Caki2 (cell line): ENCODE measurements around the gene PDGFD. TPM values are rescaled to one million over a fixed set of nuclear protein-coding genes. Genes with fewer than 3 reads are reported as not detected.
A peak's percentile ranks its signal among the peaks of the same experiment; 100 is the strongest.

Source experiments
- DNase-seq: peaks from one replicate; pipeline ENCODE4 v3.0.0-alpha.2; 2015; ENCODE audit warnings: low read depth
- in situ Hi-C: cut with HindIII; loops from 2 replicates; pipeline ENCODE4 v1.10.0; 2016; ENCODE audit warnings: low sequenced_read_pairs, low pct_unique_long_range_greater_than_20kb, mixed read lengths
- total RNA-seq: library from RNA; depleted of rRNA; stranded (reverse); fragments of >200 nt; shearing (Covaris generic); gene quantifications from 2 replicates; pipeline ENCODE4 v1.2.3, GENCODE V29; 2014; ENCODE audit warnings: low replicate concordance; rRNA removed

PDGFD gene
- 8.6 and 13.1 TPM in 2 replicates for total RNA-seq

GRCh38 chr11:104164028-104164520 lies at the start of gene PDGFD:
TSS of gene PDGFD (minus strand) at chr11:104164147.
- peak; percentile 80 for DNase-seq
- in situ Hi-C loops: no loop called here

GRCh38 chr11:104206936-104207335 lies 43.0 kb upstream of the PDGFD start:
- in situ Hi-C loops: no loop called here
- no peak for DNase-seq

- in situ Hi-C loops: no loop called here
- no peak for DNase-seq
These were observed 41.9 kb upstream of the PDGFD start for GRCh38 chr11:104205838-104206237.

DNA sequence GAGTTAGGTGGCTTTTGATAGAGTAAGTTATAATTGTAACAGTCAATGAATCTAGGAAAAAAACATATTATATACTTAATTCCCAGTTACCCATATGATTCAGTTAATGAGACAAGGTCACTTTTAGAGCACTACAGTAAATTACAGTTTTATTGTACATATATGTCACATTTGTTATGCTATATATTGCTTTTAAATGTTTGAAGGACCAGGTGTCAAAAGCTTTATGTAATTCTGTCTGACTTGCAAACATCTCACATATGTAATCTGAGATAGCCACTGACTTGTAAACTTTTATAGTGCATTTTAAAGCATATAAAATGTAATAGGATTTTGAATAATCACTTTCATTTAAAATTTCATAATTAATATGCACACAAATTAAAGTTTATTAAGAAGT lies 36.7 kb upstream of the PDGFD start:
- no peak for DNase-seq
- in situ Hi-C loops: no loop called here

DNA sequence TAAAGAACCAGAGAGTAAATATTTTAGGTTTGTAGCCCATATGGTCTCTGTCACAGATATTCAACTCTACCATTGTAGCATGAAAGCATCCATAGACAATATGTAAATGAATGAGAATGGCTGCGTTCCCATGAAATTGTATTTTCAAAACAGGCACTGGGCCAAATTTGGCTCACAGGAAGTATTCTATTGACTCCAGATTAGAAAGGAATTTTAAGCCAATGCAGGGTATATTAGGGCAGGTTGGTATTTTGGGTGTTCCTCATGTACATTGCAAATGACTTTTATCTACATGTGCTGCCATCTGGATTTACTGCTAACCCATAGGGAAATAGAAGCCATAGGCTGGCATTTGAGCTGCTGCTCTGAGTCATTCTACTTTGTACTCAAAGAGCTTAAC lies 35.1 kb upstream of the PDGFD start:
- in situ Hi-C loops: no loop called here

GRCh38 chr11:104198576-104198975 lies 34.6 kb upstream of the PDGFD start:
- in situ Hi-C loops: no loop called here

More for the DNA sequence above, 35.1 kb upstream of the PDGFD start:
- DNase-seq: no peak

GRCh38 chr11:104191124-104191523 lies 27.2 kb upstream of the PDGFD start:
- no peak for DNase-seq
- in situ Hi-C loops: no loop called here

More at GRCh38 chr11:104198576-104198975, 34.6 kb upstream of the PDGFD start:
- DNase-seq: no peak

DNA sequence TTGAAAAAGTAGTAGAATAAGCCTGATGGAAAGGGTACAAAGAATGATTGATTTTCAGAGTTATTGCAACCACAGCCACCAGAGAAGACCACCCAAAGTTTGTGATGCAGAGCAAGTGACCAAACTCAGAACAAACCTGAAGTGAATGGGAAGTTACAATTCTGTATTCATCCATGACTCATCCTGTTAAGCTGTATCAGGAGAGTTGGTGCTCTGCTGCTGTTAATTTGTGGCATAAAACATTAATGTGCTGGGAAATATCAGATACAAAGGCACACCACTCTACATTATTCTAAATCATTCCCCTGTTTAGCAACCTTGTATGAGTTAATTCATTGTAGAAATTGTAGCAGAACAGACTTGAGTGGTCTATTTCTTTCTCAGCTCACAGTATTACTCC lies 19.6 kb upstream of the PDGFD start:
- DNase-seq: no peak
- in situ Hi-C loops: no loop called here

GRCh38 chr11:104175769-104176168 lies 11.8 kb upstream of the PDGFD start:
- no peak for DNase-seq
- in situ Hi-C loops: no loop called here

DNA sequence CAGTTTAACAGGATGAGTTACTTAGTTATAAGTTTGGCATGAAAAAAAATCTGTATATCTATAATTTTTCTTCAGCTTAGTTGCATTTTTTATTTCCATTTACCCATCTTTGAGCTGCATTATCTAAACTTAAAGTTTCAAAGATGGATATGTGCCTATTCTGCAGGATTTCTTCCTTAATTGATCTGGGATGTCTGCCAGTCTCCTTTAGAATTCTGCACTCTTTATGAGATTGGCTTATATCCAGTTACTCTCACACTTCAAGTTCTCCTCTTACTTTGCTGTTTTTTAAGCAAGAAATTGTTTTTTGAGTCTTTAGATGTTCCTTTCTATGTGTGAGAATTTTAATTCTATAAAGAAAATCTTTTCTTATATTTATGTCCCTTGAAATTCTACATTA lies 5.1 kb upstream of the PDGFD start:
- DNase-seq: no peak
- in situ Hi-C loops: no loop called here

- in situ Hi-C loops: no loop called here
- no peak for DNase-seq
These were observed 1.1 kb upstream of the PDGFD start for GRCh38 chr11:104165014-104165413.

GRCh38 chr11:104163100-104164027 lies 583 bp downstream of the PDGFD start:
- in situ Hi-C loops: no loop called here
- DNase-seq: peak; percentile 40

GRCh38 chr11:104161751-104162450 lies 2.0 kb downstream of the PDGFD start:
- in situ Hi-C loops: no loop called here

GRCh38 chr11:104159356-104159755 lies 4.6 kb downstream of the PDGFD start:
- in situ Hi-C loops: no loop called here
- DNase-seq: no peak

More at GRCh38 chr11:104161751-104162450, 2.0 kb downstream of the PDGFD start:
- DNase-seq: no peak

DNA sequence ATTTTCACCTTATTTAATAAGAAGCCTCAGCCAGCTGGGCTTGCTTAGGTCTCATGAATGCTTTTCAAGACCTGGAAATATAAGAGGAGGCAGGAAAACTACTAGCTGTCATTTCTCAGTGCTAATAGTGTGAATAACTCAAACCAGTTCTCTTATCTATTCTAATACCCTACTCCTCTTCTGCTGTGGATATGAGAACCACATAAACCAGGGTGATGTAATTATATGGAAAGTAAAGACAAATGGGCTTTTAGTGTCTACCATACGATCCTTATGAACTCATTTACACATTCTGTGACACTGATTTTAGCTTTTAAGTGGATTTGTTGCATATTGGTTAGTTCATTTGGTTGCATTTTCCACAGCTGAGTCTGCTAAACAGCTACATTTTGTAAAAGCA lies 8.6 kb downstream of the PDGFD start:
- DNase-seq: no peak
- in situ Hi-C loops: no loop called here

DNA sequence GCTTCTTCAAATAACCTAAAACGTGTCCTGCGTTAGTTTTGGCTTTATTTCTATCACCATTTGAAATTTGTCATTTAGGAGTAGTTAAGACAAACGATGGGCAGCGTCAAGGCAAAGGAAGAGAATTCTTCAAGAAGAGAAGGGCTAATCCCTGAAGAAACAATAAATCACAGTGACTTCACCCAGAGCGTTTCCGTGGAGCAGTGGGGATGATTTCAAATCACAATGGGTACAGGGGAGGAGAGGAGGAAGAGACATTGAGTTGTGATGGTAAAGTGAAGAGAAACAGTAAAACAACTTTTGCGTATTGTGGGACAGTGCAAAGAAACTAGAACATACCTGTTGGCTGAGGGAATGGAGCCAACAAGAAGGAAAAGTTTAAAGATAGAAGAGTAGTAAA lies 9.7 kb downstream of the PDGFD start:
- in situ Hi-C loops: no loop called here
- DNase-seq: no peak

DNA sequence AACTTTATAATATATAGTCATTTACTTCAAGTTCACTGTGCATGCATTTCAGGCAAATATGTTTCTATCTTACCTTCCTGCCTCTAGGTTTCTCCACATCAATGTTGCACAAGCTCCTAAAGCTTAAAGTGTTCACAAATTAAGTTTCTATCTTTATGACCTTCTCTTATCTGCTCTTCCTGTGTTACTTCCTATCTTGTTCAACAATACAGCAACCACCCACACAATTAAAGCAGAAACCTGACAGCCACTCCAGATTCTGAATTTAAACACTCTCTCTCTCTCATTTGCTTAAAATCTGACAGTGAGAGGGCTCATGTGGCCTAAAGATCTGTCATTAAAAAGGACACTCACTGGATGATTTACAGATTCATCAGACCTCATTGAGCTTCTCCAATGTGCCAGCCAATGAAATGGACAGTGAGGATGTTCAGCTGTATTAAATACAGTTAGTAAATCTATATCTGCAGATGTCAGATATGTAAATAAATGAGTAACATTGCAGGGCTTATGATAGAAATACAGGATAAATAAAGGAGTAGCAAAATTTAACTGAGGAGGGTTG lies 10.9 kb downstream of the PDGFD start:
- DNase-seq: no peak
- in situ Hi-C loops: no loop called here

GRCh38 chr11:104151404-104152204 lies 12.3 kb downstream of the PDGFD start:
- DNase-seq: no peak
- in situ Hi-C loops: no loop called here
